Suprapubic skin (tissue), 4 donors: ENCODE data around the gene CHFR. TPM values are rescaled to one million over a fixed set of nuclear protein-coding genes. Genes with fewer than 3 reads are reported as not detected.
"Not testable (repeated sequence)": the region's sequence is repeated elsewhere in the genome, so short reads cannot be mapped to it uniquely, and the experiment has no call there.

Experiments used
- DNase-seq, 2 donors: peaks; one replicate each; pipeline ENCODE4 v3.0.0-alpha.2; 2019; ENCODE audit warnings: low spot score in 2 of 2
- H3K27ac ChIP-seq: fragments of 200-600 bp; sonication (generic); one replicate; pipeline ENCODE4 v1.5.1; 2019
- H3K27me3 ChIP-seq: fragments of 200-600 bp; sonication (generic); one replicate; pipeline ENCODE4 v1.5.1; 2019
- H3K36me3 ChIP-seq: fragments of 200-600 bp; sonication (generic); one replicate; pipeline ENCODE4 v1.5.1; 2019
- H3K4me1 ChIP-seq: fragments of 200-600 bp; sonication (generic); one replicate; pipeline ENCODE4 v1.5.1; 2019
- H3K4me3 ChIP-seq: fragments of 200-600 bp; sonication (generic); one replicate; pipeline ENCODE4 v1.5.1; 2019; ENCODE audit warnings: mild to moderate bottlenecking
- H3K9me3 ChIP-seq: fragments of 200-600 bp; sonication (generic); one replicate; pipeline ENCODE4 v1.5.1; 2019
- EP300 ChIP-seq: sonication (generic); formaldehyde crosslinking; IDR thresholded peaks from one replicate; pipeline ENCODE4 v1.6.1; 2017; ENCODE audit warnings: antibody characterized with exemption
- POLR2A ChIP-seq, 2 donors: fragments of 450-650 bp; IDR thresholded peaks; one replicate each; pipeline ENCODE4 v1.6.1; 2017; ENCODE audit warnings: antibody characterized with exemption in 2 of 2, mild to moderate bottlenecking in 2 of 2, moderate library complexity in 2 of 2
- POLR2AphosphoS5 ChIP-seq, 3 donors: sonication (generic); formaldehyde crosslinking; IDR thresholded peaks; one replicate each; pipeline ENCODE4 v1.6.1; 2017; ENCODE audit warnings: antibody characterized with exemption in 3 of 3
- WGBS: methylation state at CpG from one replicate; pipeline ENCODE4 v1.1.5; 2018; 5-methylcytosine and 5-hydroxymethylcytosine counted together
- total RNA-seq, 4 donors: library from RNA; depleted of rRNA; stranded (reverse); fragments of >200 nt; gene quantifications; one replicate each; pipeline ENCODE4 v1.1.0, GENCODE V29; 2016
- TF ChIP-seq, protein P1 (sequence below), 2 donors: fragments of 200-600 bp in 1 of 2; fragments of 450-650 bp in 1 of 2; sonication (generic) in 1 of 2; IDR thresholded peaks; one replicate each; pipeline ENCODE4 v1.5.1; 2016 to 2019; ENCODE audit warnings: antibody characterized with exemption in 2 of 2, mild to moderate bottlenecking in 1 of 2, moderate library complexity in 1 of 2

The CHFR gene
- total RNA-seq, 4 donors from 2014 or later, result 31.4 to 57.9 (median 40.3) TPM

DNA sequence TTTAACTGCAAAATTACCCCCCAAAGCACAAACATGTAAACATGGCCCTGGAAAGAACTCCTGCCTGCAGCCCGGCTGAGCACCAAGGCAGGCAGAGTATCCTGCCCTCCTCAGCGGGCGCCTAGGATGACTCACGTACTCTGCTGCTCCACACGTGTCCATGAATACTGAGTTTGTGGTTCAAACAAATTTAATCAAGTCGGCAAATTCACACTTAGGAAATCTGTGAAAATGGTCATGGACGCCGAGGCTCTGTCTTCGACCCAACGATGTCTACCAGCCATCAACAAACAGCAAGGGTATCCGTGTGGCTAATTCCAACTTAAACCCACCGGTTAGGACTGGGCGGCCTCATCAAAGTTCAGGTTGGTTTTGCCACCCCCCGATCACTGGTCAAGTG lies 84.3 kb downstream of the CHFR start:
- H3K9me3 ChIP-seq, result no peaks in the 10 kb centered on the region
- TF ChIP-seq EP300 (no peak), POLR2AphosphoS5 (IDR thresholded peaks at IDR 0.05) (no peak), POLR2A (IDR thresholded peaks at IDR 0.05) (no peak)
- TF ChIP-seq, protein P1, sequence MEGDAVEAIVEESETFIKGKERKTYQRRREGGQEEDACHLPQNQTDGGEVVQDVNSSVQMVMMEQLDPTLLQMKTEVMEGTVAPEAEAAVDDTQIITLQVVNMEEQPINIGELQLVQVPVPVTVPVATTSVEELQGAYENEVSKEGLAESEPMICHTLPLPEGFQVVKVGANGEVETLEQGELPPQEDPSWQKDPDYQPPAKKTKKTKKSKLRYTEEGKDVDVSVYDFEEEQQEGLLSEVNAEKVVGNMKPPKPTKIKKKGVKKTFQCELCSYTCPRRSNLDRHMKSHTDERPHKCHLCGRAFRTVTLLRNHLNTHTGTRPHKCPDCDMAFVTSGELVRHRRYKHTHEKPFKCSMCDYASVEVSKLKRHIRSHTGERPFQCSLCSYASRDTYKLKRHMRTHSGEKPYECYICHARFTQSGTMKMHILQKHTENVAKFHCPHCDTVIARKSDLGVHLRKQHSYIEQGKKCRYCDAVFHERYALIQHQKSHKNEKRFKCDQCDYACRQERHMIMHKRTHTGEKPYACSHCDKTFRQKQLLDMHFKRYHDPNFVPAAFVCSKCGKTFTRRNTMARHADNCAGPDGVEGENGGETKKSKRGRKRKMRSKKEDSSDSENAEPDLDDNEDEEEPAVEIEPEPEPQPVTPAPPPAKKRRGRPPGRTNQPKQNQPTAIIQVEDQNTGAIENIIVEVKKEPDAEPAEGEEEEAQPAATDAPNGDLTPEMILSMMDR (IDR thresholded peaks at IDR 0.05), result no peak
- no peaks in the 10 kb centered on the region for H3K27me3 ChIP-seq
- H3K4me1 ChIP-seq, result no peaks in the 10 kb centered on the region
- 90% methylated on average over 14 of the region's 14 CpGs for WGBS
- no peak for DNase-seq
- H3K4me3 ChIP-seq, result no peak overlapping the region
- H3K36me3 ChIP-seq, result peaks cover 97% of the 10 kb centered on the region
- H3K27ac ChIP-seq, result no peak overlapping the region

DNA sequence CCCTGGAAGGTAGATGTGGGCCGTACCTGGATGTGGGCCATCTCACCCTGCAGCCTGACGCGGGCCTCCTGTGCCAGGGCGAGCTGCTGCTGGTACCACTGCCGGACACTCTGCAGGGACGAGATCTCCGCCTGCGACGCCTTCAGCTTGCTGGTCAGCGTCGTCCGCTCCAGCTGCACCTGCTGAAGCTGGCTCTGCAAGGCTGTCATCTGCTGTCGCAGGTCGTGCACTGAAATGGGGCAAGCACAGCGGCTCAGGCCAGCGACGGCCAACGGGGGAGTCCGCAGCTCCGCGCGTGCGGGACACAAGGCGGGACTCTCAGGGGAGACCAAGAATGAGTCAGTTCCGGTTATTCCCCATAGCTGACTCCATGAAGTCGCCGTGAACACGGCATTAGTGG lies 85.7 kb downstream of the CHFR start:
- peaks cover 97% of the 10 kb centered on the region for H3K36me3 ChIP-seq
- TF ChIP-seq, protein P1 (IDR thresholded peaks at IDR 0.05), result no peak
- no peak for TF ChIP-seq POLR2AphosphoS5 (IDR thresholded peaks at IDR 0.05)
- TF ChIP-seq POLR2A (IDR thresholded peaks at IDR 0.05), result no peak
- TF ChIP-seq EP300, result no peak
- H3K27ac ChIP-seq, result no peak overlapping the region
- 90% methylated on average over 28 of the region's 28 CpGs for WGBS
- DNase-seq, result no peak
- no peaks in the 10 kb centered on the region for H3K4me1 ChIP-seq
- no peaks in the 10 kb centered on the region for H3K9me3 ChIP-seq
- H3K4me3 ChIP-seq, result no peak overlapping the region
- H3K27me3 ChIP-seq, result no peaks in the 10 kb centered on the region

DNA sequence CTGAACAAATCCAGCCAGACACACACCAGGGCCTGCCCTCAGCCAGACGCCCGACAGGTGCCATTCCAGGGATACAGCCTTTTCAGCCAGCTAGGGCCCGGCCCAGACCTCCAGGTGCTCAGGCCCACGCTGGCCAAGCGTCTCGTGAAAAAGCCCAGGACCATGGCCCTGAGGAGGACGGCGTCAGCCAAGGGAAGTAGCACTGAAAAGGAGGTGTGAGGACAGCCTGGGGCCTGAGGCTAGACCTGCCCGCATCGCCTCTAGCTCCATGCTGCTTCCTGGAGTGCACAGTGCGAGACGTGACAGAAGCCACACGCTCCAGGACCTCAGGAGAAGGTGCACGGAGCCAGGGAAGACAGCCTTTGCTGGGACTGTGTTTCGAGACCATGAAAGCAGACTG lies 88.6 kb downstream of the CHFR start:
- Histone ChIP-seq H3K27ac (no peak overlapping the region), H3K9me3 (no peaks in the 10 kb centered on the region), H3K4me3 (no peak overlapping the region), H3K4me1 (no peaks in the 10 kb centered on the region), H3K36me3 (peaks cover 99% of the 10 kb centered on the region), H3K27me3 (no peaks in the 10 kb centered on the region)
- TF ChIP-seq POLR2A (IDR thresholded peaks at IDR 0.05) (no peak), POLR2AphosphoS5 (IDR thresholded peaks at IDR 0.05) (no peak), EP300 (no peak)
- TF ChIP-seq, protein P1 (IDR thresholded peaks at IDR 0.05), result no peak
- DNase-seq, result no peak
- WGBS, result 96% methylated on average over 11 of the region's 15 CpGs

DNA sequence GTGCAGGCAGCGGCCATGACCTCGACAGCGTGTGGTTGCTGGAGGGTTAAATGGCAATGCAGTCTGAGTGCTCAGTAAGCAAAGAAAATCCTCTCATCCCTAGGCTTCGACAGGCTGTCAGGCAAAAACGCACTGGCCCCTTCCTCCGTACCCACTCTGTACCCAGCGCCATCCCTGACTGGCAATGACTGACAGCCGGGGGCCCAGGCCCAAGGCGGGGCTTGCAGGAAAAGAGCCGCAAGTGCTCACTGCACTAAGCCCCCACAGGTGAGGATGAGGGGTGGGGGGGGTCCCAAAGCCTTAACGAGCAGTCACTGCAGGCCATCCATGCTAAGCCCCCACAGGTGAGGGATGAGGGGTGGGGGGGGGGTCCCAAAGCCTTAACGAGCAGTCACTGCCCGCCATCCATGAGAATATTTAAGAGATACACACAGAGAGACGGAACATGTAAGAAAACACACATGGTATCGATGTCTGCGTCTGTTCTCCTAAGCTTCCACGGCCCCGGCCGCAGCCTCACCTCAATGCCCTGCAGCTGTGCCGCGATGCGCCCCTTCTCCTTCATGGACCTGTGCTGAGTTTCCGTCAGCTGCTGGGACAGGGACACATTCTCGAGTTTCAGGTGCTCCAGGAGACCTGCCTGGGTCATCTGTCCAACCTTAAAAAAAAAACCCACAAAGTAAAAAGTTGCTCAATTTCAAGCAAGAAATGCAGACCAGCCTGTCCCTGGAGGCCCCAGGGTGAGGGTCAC lies 89.4 kb downstream of the CHFR start:
- Histone ChIP-seq H3K4me3 (no peak overlapping the region), H3K27ac (no peak overlapping the region), H3K36me3 (peaks cover 94% of the 10 kb centered on the region), H3K4me1 (no peaks in the 10 kb centered on the region), H3K9me3 (no peaks in the 10 kb centered on the region), H3K27me3 (no peaks in the 10 kb centered on the region)
- no peak for DNase-seq
- WGBS, result 92% methylated on average over 18 of the region's 24 CpGs
- TF ChIP-seq POLR2A (IDR thresholded peaks at IDR 0.05) (no peak), EP300 (no peak), POLR2AphosphoS5 (IDR thresholded peaks at IDR 0.05) (no peak)
- TF ChIP-seq, protein P1 (IDR thresholded peaks at IDR 0.05), result no peak

DNA sequence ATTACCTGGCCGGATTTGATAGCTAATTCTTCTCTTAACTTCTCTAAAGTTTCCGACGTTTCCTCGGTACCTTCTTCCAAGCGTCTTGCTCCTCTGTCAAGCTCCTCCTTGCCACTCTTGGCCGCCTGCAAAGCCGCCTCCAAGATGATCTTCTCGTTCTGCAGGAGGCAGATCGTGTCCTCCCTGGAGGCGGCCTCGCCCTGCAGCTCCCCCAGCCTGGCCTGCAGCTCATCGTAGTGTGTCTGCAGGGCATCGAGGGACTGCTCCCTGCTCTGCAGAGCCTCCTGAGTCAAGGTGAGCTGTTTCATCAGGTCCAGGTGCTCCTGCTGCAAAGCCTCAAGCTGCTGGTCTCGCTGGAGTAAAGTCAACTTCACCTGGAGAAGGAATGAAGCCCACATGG lies 91.6 kb downstream of the CHFR start:
- no peak overlapping the region for H3K27ac ChIP-seq
- H3K4me1 ChIP-seq, result no peaks in the 10 kb centered on the region
- peaks cover 88% of the 10 kb centered on the region for H3K36me3 ChIP-seq
- no peaks in the 10 kb centered on the region for H3K9me3 ChIP-seq
- H3K27me3 ChIP-seq, result no peaks in the 10 kb centered on the region
- no peak overlapping the region for H3K4me3 ChIP-seq
- TF ChIP-seq POLR2AphosphoS5 (IDR thresholded peaks at IDR 0.05), result no peak
- no peak for TF ChIP-seq EP300
- TF ChIP-seq, protein P1 (IDR thresholded peaks at IDR 0.05), result no peak
- no peak for TF ChIP-seq POLR2A (IDR thresholded peaks at IDR 0.05)
- DNase-seq, result no peak
- 93% methylated on average over 14 of the region's 14 CpGs for WGBS

DNA sequence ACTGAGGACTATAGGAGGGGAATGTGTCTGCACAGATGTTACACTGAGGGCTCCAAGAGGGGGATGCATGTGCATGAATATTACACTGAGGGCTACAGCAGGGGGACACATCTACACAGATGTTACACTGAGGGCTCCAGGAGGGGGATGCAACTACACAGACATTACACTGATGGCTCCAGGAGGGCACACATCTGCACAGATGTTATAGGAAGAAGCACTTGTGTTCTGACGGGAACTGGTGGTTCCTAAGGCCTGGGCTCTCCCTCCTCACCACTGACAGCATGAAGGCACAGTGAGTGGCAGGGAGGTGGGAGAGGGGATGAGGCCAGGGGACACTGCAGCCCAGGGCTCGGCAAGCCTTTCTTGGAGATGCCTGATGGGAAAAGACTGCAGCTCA lies 95.5 kb downstream of the CHFR start:
- not testable (repeated sequence) for H3K4me1 ChIP-seq, H3K4me3 ChIP-seq, H3K27ac ChIP-seq, DNase-seq, H3K27me3 ChIP-seq, H3K9me3 ChIP-seq
- 100% methylated on average over 1 of the region's 2 CpGs for WGBS
- H3K36me3 ChIP-seq, result peaks cover 84% of the 10 kb centered on the region
